HG02798 (cell line): ENCODE data around the gene PLD1.

Source experiments
- ATAC-seq: cut with Tn5 transposase; IDR thresholded peaks from one replicate; pipeline ENCODE4 v1.9.1; 2021; ENCODE audit warnings: mild to moderate bottlenecking; ENCODE audit not compliant: unreplicated experiment, poor library complexity

Gene PLD1

DNA sequence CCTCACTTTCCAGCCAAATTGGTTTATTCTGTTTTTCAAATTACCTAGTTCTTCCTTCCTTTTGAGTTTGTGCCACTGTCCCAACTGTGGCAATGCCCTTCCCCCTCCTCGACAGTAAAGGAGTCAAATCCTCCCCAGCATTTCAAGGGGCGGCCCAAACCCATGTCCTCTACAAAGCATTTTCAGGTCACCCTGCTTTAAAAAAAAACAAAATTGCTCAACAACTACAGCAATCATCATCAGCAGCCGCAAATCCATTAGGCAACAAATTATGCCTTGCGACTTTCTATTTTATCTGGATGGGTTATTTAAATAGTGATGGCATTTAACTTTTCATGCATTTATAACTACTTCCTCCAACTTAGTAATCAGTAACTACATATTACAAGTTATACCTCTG lies 32.7 kb downstream of the PLD1 start:
- ATAC-seq = no peak

DNA sequence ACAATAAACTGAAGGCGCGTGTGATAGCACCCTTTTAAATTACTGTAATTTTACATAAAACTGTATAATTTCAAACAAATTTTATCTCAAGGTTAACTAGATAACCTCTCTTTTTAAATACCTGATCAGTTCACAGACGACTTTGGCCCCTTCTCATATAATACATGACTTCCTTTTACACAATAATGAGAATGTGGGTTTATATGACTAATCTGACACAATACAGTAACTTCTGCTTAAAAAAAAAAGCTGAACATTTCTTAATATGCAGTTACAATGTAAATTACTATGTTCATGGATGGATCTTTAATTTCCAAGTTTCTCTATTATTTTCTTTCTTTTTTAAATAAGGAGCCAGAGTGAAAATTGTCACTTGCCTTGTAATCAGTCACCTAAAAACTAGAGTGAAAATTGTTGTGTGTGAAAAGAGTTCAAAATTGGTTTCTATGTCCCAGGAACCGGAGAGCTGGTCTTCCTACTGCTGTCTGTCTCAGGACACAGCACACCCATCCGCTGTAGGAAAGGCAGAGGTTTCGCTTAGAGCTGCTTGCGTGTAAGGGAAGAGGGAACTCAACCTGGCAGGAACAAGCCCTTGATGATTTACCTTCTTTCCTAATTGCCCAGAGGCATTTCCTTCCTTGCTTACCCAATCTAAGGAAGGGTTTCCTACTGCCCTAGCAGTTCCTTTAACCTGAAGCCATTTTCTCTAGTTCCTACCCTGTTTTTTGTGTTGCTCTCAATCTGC lies 33.3 kb downstream of the PLD1 start:
- no peak for ATAC-seq

DNA sequence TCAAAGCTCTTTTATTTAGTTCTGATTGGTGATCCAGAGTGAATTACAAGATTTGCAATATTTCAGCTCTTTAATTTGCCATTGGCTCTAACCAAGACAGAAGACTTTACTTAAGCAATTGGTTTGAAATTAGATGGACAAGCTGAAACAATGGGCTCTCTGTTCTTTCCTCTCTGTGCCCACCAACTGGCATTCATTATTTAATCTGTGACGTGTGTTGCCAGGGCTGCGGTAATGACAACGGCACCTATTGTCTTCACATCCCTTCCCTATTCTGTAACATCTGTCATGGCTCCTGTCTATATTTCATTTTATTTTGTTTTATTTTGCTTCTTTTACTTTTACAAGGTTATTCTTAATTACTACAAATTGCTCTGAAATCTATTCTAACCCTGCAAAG lies 33.9 kb downstream of the PLD1 start:
- ATAC-seq = no peak

DNA sequence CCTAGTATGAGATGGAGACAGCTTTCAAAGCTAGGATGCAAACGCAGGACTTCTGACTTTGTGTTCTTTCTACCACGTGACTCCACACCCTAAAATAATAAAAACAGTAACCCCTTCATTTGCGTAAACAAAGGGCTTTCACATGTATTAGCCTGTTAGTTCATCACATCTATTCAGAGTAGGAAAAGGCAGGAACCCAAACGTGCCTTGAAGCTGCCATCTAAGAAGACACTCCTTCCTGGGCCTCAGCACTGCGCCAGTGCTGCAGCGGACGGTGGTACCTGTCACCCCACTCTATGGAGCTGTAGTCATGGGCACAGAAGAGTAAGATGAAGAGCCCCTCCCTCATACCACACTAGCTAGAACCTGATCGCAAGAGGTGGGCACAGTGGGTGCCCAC lies 34.3 kb downstream of the PLD1 start:
- no peak for ATAC-seq

DNA sequence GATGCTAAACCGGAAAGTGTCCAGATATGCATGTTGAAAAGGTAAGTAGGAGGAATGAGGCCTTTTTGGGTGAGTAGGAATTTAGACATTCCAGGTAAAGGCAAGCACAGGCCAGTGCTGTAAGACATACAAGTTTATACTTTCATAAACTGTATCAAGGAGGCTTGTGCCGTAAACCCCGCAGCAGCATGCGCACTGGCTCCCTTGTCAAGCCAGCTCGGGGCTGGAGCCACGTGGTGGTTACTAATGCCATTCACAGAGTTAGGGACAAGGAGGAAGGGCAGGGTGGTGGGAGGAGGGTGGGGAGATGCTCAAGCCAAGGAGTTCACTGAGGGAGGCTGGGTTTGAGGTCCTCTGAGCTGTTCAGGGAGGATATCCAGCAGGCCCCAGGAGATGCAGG lies 35.8 kb downstream of the PLD1 start:
- no peak for ATAC-seq

DNA sequence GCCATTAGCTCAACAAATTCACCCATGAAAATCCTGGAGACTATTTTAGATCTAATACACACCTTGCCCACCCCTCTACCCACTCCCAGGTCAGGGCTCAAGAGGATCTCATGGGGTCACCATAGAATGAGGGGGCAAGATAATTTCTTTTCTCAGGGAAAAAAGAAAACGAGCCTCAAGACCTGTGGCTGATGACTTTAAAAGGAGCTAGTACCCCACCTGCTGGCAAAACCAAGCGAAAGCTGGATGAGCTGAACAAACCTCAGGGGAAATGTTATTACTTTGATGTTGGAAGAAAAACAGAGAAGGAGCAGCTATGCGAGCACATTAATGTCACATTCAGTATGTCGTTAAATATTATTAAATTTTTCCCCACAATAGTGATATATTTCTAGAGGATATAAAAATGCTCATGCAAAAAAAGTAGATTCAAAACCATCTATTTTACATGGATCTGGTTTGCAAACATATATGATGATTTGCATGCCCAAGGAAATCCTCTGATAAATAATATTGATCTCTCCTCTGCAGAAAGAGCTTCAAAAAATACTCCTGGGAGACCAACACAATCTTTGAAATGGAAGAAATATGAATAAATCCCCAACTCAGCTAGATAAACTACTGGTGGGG lies 37.7 kb downstream of the PLD1 start:
- peak; percentile 40 for ATAC-seq

DNA sequence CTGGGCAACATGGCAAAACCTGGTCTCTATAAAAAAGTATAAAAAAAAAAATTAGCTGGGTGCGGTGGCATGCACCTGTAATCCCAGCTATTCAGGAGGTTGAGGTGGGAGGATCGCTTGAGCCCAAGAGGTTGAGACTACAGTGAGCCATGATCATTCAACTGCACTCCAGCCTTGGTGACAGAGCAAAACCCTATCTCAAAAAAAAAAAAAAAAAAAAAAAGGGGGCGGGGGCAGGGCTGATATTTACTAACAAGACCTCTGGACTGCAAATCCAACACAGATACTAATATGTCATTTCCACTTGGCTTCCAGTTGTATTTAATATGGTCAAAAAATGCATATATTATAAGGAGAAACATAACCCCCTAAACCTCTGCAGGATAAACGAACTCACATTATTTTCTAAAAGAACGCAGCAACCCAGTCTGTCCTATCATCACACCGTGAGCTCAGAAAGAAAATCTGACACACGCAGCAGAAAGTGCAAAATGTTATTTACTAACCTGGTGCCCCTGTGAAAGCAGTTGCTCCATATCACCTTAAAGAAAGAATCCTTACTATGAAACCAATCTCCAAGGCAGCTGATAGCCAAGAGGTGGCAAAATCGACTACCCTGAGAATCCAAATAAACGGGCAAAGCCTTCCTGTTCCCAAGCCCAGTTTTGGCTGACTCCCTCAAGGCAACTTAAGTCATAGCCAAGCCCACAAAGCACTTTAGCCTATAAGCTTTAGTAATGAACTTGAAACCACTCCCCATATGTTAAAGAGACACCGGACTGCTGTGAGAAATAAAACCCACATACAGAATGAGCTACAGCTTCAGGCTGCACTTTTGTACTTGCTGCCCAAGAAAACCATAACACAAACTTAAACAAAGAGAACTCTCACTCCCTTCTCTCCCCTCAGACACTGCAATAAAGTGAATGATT lies 39.3 kb downstream of the PLD1 start:
- ATAC-seq = peak; percentile 75

DNA sequence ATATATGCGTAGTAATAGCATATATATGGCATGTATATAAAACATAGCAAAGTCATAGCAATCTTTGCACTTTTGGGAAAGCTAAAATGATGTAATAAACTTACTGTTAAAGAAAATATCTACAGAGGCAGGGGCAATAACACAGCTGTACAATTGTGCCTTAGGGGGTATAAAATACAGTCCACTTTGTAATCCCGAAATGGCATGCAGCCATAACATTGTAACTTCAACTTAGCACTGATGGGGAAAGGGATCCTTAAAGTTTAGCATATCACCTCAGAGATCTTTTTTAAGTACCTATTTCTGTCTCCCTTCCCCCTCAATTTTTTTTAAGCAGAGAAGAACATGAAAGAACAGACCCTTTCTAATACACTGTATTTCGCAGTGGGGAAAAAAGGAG lies 40.8 kb downstream of the PLD1 start:
- ATAC-seq = no peak

DNA sequence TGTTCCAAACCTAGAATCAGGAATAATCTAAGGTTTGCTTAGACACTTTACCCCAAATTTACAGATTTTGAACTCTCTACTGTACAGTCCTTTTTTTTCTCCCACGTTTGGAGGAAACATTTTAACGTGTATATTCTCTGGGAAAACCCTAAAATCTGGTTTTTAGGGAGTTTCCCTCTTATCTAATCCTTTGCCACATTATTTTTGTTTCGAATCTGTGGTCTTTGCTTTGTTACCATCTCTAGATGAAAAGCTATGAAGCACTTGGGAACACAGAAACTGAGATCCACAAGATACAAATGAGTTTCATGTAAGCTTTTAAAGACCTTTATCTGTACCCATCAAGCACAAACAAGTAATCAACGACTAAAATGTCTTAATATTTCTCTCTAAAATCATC lies 41.3 kb downstream of the PLD1 start:
- no peak for ATAC-seq

DNA sequence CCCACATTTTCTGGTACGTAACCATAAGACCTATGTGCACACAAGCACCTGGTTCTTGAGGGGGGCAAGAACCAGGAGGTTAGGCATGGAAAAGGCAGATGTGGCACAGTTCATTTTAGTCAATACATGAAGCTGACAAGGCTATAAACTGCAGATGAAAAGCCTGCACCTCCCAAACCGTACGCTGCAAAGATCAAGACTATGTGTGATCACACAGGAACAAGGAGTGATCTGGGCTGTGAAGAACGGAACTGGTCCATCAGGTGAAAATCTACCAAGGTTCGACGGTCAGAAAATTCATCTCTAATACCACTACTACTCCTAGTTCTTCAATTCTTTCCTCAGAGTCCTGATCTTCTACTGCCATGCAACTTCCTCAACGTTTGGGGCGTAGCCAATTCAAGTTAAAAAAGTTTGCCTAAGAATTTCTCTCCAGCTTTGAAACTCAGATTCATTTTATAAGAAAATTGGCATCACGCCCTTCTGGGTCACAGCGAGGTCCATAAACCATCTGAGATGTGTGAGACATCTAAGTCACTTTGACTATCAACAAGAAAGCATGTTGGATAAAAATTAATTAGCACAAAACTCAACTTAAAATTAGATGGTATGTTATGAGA lies 41.9 kb downstream of the PLD1 start:
- no peak for ATAC-seq

DNA sequence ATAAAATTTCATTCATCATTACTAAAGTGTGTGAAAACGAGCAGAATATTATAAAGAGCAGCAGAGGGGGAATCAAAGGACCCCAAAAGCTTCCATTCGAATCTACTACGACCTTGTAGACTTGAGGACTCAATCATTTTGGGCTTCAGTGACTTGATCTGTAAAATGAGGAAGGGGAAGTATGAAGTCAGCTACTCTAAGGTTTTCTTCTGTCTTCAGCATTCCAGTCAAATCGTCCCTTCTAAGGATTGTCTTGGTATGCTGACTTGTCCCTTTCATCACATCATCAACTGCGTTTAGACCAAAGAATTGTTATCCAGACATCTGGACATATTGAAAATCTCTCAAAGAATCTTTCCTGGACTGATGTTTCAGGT lies 44.8 kb downstream of the PLD1 start:
- no peak for ATAC-seq

DNA sequence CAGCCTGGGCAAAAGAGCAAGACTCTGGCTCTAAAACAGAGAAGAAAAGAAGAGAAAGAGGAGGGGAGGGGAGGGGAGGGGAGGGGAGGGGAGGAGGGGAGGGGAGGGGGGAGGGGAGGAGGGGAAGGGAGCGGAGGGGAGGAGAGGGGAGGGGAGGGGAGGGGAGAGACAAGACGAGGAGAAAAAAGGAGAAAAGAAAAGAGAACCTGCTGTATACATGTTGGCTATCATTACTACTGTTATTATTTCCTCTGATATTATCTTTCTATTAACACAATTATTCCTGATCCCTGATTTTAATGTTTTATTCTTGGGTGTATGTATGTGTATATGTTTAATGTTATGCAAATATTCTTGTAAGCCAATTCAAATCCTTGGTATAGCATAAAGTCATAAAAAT lies 46.9 kb downstream of the PLD1 start:
- ATAC-seq = no peak

DNA sequence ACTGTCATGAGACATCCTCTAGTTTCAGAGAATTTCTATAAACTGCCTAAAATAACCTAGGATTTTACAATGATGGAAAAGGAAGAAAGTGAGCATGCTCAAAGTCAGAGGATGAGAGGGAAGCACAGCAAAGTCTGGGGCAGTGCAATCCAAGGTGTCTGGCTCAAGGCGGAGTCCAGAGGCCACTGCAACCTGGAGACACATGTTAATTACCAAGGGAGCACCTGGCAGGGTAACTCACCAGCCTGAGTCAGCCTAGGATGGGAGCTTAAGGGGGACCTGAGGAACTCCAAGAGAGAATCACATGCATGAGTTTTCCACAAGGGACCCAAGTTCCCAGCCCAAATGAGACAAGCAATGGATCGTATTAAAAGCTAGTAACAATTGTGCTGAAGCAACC lies 49.8 kb downstream of the PLD1 start:
- no peak for ATAC-seq

DNA sequence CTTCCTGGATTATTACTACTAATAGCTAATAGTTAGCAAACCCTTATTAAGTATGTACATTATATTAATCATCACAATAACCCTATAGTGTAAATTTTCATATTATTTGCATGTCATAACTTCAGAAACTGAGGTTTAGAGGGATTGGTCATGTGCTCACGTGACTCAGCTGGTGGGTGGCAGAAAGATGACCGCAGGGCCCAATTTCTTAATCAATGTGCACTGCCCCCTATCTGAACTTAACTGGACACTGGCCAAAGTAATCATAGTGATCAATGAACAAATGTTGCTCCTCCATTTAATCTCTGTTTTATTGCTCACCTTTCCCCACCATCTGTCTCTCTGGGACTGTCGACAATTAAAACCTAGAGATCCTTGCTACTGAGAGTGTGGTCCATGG lies 52.2 kb downstream of the PLD1 start:
- ATAC-seq = no peak

DNA sequence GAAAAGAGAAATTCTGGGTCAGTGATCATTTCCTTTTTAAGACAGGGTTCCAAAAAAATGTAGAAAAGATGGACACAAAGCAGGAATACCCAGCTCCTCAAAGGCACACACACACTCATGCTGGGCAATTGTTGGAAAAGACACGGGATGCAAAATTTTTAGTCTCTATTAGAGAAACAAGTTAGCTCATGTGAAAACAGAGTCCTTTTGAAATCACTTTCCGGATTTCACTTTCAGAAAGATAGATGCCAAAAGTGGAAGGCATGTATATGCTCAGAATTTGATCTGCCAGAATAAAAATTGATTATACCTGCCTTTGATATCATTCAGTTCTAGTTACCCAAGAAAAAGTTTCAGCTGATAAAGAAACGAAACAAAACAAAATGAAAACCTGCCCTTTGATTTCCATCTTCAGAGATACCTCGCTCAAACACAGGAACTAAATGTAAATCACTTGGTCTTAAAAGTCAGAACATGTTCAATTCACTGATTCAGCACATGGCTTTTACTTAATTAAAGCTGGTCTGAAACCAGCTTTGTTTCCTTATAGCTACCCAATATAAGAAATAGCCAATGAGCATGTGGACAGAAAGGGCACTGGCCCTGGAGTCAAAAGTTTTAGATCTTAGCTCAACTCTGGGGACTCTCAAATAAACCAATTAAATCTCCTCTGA lies 52.8 kb downstream of the PLD1 start:
- no peak for ATAC-seq

DNA sequence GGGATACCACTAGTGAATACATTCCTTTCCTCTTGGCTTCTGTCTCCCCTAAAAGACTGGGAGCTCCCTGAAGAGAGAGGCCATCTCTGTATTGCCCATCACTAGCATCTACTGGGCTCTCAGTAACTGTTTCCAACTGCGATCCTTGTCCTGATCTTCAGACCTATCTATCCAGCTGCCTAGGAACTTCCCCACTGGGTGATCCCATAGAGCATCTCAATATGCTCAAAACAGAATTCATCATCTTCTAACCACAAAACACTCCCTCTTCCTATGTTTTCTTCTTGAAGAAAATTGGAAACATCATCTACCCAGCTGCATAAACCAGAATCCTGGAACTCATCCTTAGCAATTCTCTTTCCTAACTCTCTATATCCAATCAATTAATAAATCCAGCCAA lies 54.6 kb downstream of the PLD1 start:
- no peak for ATAC-seq

DNA sequence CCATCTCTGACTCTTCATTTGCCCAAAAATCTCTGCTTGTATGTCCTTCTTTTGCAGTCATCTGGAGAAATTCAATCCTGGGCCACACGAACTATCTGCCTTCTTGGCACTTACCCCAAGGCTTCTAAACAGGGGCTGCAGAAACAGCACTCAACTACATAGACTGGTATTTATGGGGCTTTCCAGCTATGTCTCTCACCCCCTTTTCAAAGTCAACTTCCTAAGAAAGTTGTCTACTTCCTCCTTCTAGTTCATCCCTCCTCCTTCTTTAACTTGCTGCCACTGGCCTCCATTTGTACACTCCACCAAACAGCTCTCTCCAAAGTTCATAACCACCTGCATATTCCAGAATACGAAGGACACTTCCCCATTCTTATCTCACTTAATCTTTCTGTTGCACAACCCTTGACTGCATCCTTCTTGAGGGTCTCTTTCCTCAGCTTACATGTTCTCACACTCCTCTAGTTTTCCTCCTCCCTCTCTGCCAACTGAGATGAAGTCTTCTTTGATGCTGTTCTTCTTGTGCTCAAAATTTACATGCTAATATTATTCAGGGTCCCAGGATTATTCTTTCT lies 55.2 kb downstream of the PLD1 start:
- ATAC-seq = peak; percentile 42

DNA sequence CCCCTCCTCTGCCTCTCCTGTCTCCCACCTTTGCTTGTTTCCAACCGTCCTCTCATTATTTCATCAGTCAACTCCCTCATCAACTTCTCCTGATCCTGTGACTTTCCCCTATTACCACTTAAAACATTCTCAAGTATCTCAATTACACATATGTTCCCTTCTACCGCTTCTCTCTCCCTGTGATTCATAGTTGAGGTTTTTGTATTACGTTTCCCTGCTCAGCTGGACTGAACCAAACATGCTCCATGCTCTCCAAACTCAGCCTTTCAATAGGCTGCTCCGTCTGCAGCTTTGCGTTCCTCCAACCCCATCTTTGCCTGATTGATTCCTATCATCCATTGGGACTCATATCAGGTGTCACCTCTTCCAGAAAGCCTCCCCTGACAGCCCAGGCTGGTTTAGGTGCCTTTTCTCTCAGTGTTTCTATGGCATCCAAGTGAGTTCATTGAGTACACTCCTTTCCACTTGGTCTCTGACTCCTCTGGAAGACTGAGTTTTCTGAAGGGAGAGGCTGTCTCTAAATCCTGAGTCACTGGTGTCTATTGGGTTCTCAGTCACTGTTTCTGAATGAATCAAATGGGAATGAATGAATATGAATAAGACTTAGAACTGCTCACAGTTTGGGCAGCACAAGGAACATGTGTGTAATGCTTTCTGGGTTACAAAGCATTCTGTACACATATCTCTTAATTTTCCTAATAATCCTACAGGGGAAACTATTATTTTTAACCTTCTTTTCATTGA lies 56.4 kb downstream of the PLD1 start:
- ATAC-seq = no peak

DNA sequence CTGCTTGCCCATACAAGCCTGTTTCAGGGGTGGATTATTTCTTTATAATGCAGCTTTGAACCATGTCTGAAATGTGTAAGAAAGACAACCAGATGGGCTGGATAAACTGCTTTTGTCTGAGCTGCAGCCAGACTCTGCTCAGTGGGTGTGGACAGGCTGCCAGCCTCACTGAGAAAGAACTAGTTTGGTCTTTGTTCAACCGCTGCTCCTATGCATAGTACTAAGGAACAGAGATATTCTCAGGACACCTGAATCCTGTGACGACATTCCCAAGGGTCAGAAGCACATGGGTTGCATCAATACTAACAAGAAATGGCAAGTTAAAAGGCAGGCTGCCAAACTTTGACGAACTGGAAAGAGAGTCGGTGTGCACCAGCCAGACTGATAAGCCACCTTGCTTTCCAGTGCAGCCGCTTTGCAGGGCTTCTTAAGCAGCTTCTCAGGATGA lies 57.2 kb downstream of the PLD1 start:
- no peak for ATAC-seq
